Loucy (cell line): ENCODE measurements around the gene STRAP.

Experiments used
- EZH2phosphoT487 ChIP-seq: fragments of 200-600 bp; IDR thresholded peaks from 2 replicates; pipeline ENCODE4 v1.6.1; 2018; ENCODE audit warnings: antibody characterized with exemption, mild to moderate bottlenecking, moderate library complexity, borderline replicate concordance
- TF ChIP-seq, protein P1 (sequence below): fragments of 200-600 bp; sonication (generic); conservative IDR thresholded peaks from 2 replicates; pipeline ENCODE4 v1.5.1; 2014; ENCODE audit warnings: mild to moderate bottlenecking, antibody characterized with exemption, low read length

DNA sequence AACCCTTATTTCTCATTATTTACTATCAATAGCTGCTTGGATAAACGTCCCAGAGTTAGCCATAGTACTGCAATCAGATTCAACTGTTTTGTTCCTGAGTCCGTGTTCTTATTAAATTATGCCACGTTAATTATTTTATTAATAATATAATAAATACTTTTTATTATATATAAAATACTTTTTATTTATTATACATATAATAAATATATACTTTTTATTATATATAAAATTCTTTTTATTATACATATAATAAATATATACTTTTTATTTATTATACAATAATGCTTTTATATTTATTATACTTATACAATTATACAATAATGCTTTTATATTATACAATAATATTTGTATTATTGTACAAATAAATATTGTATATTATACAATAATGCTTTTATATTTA, 11.1 kb downstream of the STRAP start:
- TF ChIP-seq, protein P1, sequence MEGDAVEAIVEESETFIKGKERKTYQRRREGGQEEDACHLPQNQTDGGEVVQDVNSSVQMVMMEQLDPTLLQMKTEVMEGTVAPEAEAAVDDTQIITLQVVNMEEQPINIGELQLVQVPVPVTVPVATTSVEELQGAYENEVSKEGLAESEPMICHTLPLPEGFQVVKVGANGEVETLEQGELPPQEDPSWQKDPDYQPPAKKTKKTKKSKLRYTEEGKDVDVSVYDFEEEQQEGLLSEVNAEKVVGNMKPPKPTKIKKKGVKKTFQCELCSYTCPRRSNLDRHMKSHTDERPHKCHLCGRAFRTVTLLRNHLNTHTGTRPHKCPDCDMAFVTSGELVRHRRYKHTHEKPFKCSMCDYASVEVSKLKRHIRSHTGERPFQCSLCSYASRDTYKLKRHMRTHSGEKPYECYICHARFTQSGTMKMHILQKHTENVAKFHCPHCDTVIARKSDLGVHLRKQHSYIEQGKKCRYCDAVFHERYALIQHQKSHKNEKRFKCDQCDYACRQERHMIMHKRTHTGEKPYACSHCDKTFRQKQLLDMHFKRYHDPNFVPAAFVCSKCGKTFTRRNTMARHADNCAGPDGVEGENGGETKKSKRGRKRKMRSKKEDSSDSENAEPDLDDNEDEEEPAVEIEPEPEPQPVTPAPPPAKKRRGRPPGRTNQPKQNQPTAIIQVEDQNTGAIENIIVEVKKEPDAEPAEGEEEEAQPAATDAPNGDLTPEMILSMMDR = no peak
- TF ChIP-seq EZH2phosphoT487 = no peak
